ENCODE measurements around the gene G6PC1. TPM values are rescaled to one million over a fixed set of nuclear protein-coding genes. Genes with fewer than 3 reads are reported as not detected.
"Not testable (repeated sequence)": the region's sequence is repeated elsewhere in the genome, so short reads cannot be mapped to it uniquely, and the experiment has no call there.

The G6PC1 gene
- total RNA-seq, 1 donor from 2014 or later: not detected

- H3K4me3 Mint-ChIP-seq (ENCODE audit: unreplicated experiment): no peak overlapping the region
- DNase-seq (ENCODE audit: low spot score): no peak
- peaks cover 19% of the 10 kb centered on the region for H3K4me1 Mint-ChIP-seq (ENCODE audit: unreplicated experiment)
- H3K9me3 Mint-ChIP-seq (ENCODE audit: unreplicated experiment): no peaks in the 10 kb centered on the region
- H3K36me3 Mint-ChIP-seq (ENCODE audit: low read depth, unreplicated experiment): no peaks in the 10 kb centered on the region
- no peak overlapping the region for H3K27ac Mint-ChIP-seq (ENCODE audit: unreplicated experiment)
- H3K27me3 Mint-ChIP-seq (ENCODE audit: unreplicated experiment): peaks cover 6% of the 10 kb centered on the region
- TF ChIP-seq, protein P1, sequence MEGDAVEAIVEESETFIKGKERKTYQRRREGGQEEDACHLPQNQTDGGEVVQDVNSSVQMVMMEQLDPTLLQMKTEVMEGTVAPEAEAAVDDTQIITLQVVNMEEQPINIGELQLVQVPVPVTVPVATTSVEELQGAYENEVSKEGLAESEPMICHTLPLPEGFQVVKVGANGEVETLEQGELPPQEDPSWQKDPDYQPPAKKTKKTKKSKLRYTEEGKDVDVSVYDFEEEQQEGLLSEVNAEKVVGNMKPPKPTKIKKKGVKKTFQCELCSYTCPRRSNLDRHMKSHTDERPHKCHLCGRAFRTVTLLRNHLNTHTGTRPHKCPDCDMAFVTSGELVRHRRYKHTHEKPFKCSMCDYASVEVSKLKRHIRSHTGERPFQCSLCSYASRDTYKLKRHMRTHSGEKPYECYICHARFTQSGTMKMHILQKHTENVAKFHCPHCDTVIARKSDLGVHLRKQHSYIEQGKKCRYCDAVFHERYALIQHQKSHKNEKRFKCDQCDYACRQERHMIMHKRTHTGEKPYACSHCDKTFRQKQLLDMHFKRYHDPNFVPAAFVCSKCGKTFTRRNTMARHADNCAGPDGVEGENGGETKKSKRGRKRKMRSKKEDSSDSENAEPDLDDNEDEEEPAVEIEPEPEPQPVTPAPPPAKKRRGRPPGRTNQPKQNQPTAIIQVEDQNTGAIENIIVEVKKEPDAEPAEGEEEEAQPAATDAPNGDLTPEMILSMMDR (IDR thresholded peaks at IDR 0.05; ENCODE audit: unreplicated experiment): no peak
Measured at GRCh38 chr17:42898147-42898811, 2.3 kb upstream of the G6PC1 start.

- not testable (repeated sequence) for H3K4me1 Mint-ChIP-seq (ENCODE audit: unreplicated experiment); H3K9me3 Mint-ChIP-seq (ENCODE audit: unreplicated experiment); H3K36me3 Mint-ChIP-seq (ENCODE audit: low read depth, unreplicated experiment); H3K27me3 Mint-ChIP-seq (ENCODE audit: unreplicated experiment); H3K4me3 Mint-ChIP-seq (ENCODE audit: unreplicated experiment); DNase-seq (ENCODE audit: low spot score); H3K27ac Mint-ChIP-seq (ENCODE audit: unreplicated experiment)
Measured at GRCh38 chr17:42899981-42900380, 618 bp upstream of the G6PC1 start.

GRCh38 chr17:42901535-42902229 lies 1.1 kb downstream of the G6PC1 start:
- H3K4me1 Mint-ChIP-seq (ENCODE audit: unreplicated experiment): peaks cover 3% of the 10 kb centered on the region
- no peaks in the 10 kb centered on the region for H3K9me3 Mint-ChIP-seq (ENCODE audit: unreplicated experiment)
- H3K27ac Mint-ChIP-seq (ENCODE audit: unreplicated experiment): no peak overlapping the region
- DNase-seq (ENCODE audit: low spot score): no peak
- H3K27me3 Mint-ChIP-seq (ENCODE audit: unreplicated experiment): peaks cover 3% of the 10 kb centered on the region
- TF ChIP-seq, protein P1 (IDR thresholded peaks at IDR 0.05; ENCODE audit: unreplicated experiment): no peak
- no peak overlapping the region for H3K4me3 Mint-ChIP-seq (ENCODE audit: unreplicated experiment)
- H3K36me3 Mint-ChIP-seq (ENCODE audit: low read depth, unreplicated experiment): no peaks in the 10 kb centered on the region

- H3K36me3 Mint-ChIP-seq (ENCODE audit: low read depth, unreplicated experiment): no peaks in the 10 kb centered on the region
Measured at GRCh38 chr17:42904110-42904469, 3.5 kb downstream of the G6PC1 start.

DNA sequence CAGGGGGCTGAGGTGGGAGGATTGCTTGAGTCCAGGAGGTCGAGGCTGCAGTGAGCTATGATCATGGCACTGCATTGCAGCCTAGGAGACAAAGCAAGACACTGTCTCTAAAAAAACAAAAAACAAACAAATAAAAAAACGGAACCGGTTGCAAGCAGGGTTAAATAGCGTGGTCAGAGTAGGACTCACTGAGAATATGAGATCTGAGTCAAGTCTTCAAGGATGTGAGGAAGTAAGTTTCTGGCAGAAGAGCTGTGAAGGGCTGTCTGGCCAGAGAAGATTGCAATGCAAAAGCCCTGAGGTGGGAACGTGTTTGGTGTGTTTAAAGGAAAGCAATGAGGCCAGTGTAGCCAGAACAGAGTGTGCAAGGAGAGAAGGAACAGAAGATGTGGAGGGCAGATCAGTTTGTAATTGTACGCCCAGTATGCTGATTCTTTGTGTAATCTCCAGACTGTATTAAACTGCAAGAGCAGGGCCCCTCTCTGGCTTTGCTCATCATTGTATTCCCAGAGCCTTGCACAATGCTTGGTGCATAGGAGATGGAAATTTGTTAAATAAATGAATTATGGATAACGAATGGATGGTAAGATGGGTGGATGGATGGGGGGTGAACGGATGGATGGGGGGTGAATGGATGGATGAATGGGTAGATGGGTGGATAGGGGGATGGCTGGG lies 6.3 kb downstream of the G6PC1 start:
- H3K27me3 Mint-ChIP-seq (ENCODE audit: unreplicated experiment): peaks cover 2% of the 10 kb centered on the region
- TF ChIP-seq, protein P1 (IDR thresholded peaks at IDR 0.05; ENCODE audit: unreplicated experiment): no peak

More at GRCh38 chr17:42904110-42904469, 3.5 kb downstream of the G6PC1 start:
- no peaks in the 10 kb centered on the region for H3K27me3 Mint-ChIP-seq (ENCODE audit: unreplicated experiment)
- TF ChIP-seq, protein P1 (IDR thresholded peaks at IDR 0.05; ENCODE audit: unreplicated experiment): no peak
- peaks cover 3% of the 10 kb centered on the region for H3K4me1 Mint-ChIP-seq (ENCODE audit: unreplicated experiment)
- H3K4me3 Mint-ChIP-seq (ENCODE audit: unreplicated experiment): no peak overlapping the region
- H3K9me3 Mint-ChIP-seq (ENCODE audit: unreplicated experiment): no peaks in the 10 kb centered on the region
- H3K27ac Mint-ChIP-seq (ENCODE audit: unreplicated experiment): no peak overlapping the region
- no peak for DNase-seq (ENCODE audit: low spot score)

More for the DNA sequence above, 6.3 kb downstream of the G6PC1 start:
- no peak for DNase-seq (ENCODE audit: low spot score)
- no peaks in the 10 kb centered on the region for H3K9me3 Mint-ChIP-seq (ENCODE audit: unreplicated experiment)
- H3K36me3 Mint-ChIP-seq (ENCODE audit: low read depth, unreplicated experiment): no peaks in the 10 kb centered on the region
- H3K4me1 Mint-ChIP-seq (ENCODE audit: unreplicated experiment): peaks cover 3% of the 10 kb centered on the region
- H3K27ac Mint-ChIP-seq (ENCODE audit: unreplicated experiment): no peak overlapping the region
- no peak overlapping the region for H3K4me3 Mint-ChIP-seq (ENCODE audit: unreplicated experiment)
